Breast epithelium (tissue), 4 donors: ENCODE results near the gene KATNAL1. TPM values are rescaled to one million over a fixed set of nuclear protein-coding genes. Genes with fewer than 3 reads are reported as not detected.

Experiments used
- DNase-seq, 2 donors: peaks; one replicate each; pipeline ENCODE4 v3.0.0-alpha.2; 2019; ENCODE audit warnings: low spot score in 2 of 2
- H3K27ac ChIP-seq, 2 donors: fragments of 200-600 bp; sonication (generic) in 1 of 2; one replicate each; pipeline ENCODE4 v1.5.1; 2016 to 2019; ENCODE audit warnings: mild to moderate bottlenecking in 1 of 2
- H3K27me3 ChIP-seq, 2 donors: fragments of 200-600 bp; sonication (generic) in 1 of 2; one replicate each; pipeline versions ENCODE4 v1.5.1 to v1.6.0; 2017 to 2019; ENCODE audit warnings: control low read depth in 1 of 2, mild to moderate bottlenecking in 1 of 2
- H3K36me3 ChIP-seq: fragments of 200-600 bp; one replicate; pipeline ENCODE4 v1.5.1; 2019
- H3K4me1 ChIP-seq, 2 donors: fragments of 200-600 bp; sonication (generic); one replicate each; pipeline ENCODE4 v1.5.1; 2016 to 2019; ENCODE audit warnings: control low read depth in 1 of 2
- H3K4me3 ChIP-seq, 3 donors: fragments of 200-600 bp; sonication (generic); 1 replicate in 2 of 3; 2 replicates in 1 of 3; pipeline ENCODE4 v1.5.1; 2016 to 2019; ENCODE audit warnings: mild to moderate bottlenecking in 3 of 3, moderate library complexity in 2 of 3
- H3K9me3 ChIP-seq, 2 donors: fragments of 200-600 bp; sonication (generic) in 1 of 2; one replicate each; pipeline ENCODE4 v1.5.1; 2016 to 2019; ENCODE audit warnings: control low read depth in 1 of 2
- POLR2A ChIP-seq: fragments of 450-650 bp; IDR thresholded peaks from one replicate; pipeline ENCODE4 v1.6.1; 2016; ENCODE audit warnings: antibody characterized with exemption, mild to moderate bottlenecking, moderate library complexity
- POLR2AphosphoS5 ChIP-seq, 3 donors: sonication (generic); formaldehyde crosslinking; IDR thresholded peaks; one replicate each; pipeline ENCODE4 v1.6.1; 2017; ENCODE audit warnings: antibody characterized with exemption in 3 of 3
- intact Hi-C: fragments of 100-400 bp; cut with DNase I; formaldehyde crosslinking; loops from one replicate; pipeline ENCODE4 v1.15.1; 2023; ENCODE audit warnings: low total_unique reads
- total RNA-seq, 3 donors: library from RNA; depleted of rRNA; stranded (reverse); fragments of >200 nt; gene quantifications; one replicate each; pipeline ENCODE4 v1.1.0, GENCODE V29; 2016
- TF ChIP-seq, protein P1 (sequence below), 3 donors: fragments of 450-650 bp; IDR thresholded peaks; one replicate each; pipeline ENCODE4 v1.5.1; 2016 to 2017; ENCODE audit warnings: antibody characterized with exemption in 3 of 3, mild to moderate bottlenecking in 3 of 3, moderate library complexity in 3 of 3

KATNAL1 gene
- total RNA-seq, 3 donors from 2014 or later: 14.6 to 23.8 (median 17.0) TPM

DNA sequence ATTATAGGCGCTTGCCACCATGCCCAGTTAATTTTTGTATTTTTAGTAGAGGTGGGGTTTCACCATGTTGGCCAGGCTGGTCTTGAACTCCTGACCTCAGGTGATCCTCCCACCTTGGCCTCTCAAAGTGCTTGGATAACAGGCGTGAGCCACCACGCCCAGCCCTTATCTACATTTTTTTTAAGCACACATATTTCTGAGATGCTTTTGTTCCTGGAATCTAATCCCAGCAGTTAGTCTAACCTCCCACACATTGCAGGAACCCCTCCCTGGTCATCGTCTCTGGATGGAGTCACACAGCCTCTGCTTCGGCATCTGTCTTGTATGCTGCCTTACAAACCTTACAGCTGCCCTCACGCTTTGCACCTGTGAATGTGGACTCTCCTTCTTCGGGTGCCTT, 15.1 kb upstream of the KATNAL1 start:
- no peaks in the 10 kb centered on the region for H3K36me3 ChIP-seq
- H3K4me3 ChIP-seq: no peak overlapping the region
- H3K27ac ChIP-seq: no peak overlapping the region
- intact Hi-C loops: no loop called here
- no peak for TF ChIP-seq POLR2A
- TF ChIP-seq POLR2AphosphoS5 (IDR thresholded peaks at IDR 0.05): no peak
- TF ChIP-seq, protein P1, sequence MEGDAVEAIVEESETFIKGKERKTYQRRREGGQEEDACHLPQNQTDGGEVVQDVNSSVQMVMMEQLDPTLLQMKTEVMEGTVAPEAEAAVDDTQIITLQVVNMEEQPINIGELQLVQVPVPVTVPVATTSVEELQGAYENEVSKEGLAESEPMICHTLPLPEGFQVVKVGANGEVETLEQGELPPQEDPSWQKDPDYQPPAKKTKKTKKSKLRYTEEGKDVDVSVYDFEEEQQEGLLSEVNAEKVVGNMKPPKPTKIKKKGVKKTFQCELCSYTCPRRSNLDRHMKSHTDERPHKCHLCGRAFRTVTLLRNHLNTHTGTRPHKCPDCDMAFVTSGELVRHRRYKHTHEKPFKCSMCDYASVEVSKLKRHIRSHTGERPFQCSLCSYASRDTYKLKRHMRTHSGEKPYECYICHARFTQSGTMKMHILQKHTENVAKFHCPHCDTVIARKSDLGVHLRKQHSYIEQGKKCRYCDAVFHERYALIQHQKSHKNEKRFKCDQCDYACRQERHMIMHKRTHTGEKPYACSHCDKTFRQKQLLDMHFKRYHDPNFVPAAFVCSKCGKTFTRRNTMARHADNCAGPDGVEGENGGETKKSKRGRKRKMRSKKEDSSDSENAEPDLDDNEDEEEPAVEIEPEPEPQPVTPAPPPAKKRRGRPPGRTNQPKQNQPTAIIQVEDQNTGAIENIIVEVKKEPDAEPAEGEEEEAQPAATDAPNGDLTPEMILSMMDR (IDR thresholded peaks at IDR 0.05): no peak
- no peaks in the 10 kb centered on the region for H3K9me3 ChIP-seq
- H3K4me1 ChIP-seq: peaks cover 0 to 4% of the 10 kb centered on the region in 2 donors
- no peak for DNase-seq
- no peaks in the 10 kb centered on the region for H3K27me3 ChIP-seq

DNA sequence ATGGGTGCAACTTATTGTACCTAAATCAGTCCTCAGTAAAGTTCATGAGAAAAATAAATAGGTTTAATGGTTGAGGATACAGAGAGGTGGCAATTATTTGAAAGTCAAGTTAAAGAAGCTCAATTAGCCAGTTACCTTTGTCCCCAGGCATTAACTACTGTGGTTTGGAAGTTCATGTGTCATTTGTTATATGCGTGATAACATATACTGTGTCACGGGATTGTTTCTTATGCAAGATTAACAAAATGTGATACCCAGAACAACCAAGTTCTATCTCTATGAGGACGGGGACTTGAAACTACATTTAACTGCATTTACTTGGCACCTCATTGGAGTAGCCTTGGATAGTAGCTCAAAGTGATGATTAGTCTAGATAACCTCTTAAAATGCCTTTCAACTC, 13.9 kb upstream of the KATNAL1 start:
- H3K27me3 ChIP-seq: no peaks in the 10 kb centered on the region
- no peak for DNase-seq
- TF ChIP-seq POLR2AphosphoS5 (IDR thresholded peaks at IDR 0.05) (no peak), POLR2A (no peak)
- TF ChIP-seq, protein P1 (IDR thresholded peaks at IDR 0.05): no peak
- no peak overlapping the region for H3K4me3 ChIP-seq
- no peak overlapping the region for H3K27ac ChIP-seq
- H3K4me1 ChIP-seq: peaks cover 0 to 4% of the 10 kb centered on the region in 2 donors
- H3K36me3 ChIP-seq: no peaks in the 10 kb centered on the region
- intact Hi-C loops: no loop called here
- no peaks in the 10 kb centered on the region for H3K9me3 ChIP-seq

DNA sequence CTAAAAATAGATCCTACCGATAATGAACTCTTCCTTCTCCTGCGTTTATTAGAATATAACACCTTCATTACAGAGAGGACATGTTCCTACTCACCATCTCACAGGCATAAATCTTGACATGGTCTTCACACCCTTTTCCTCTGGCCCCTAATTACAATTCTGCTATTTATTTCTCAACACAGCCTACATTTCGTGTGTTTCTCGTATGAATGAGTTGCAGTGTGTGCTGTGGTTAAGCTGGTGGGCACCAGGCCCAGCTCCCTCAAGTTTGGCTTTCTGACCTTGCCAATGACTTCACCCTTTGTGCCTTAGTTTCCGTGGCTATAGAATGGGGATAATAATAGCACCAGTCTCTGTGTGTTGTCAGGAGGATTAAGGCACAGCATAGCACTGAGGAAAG, 12.3 kb upstream of the KATNAL1 start:
- TF ChIP-seq POLR2AphosphoS5 (IDR thresholded peaks at IDR 0.05) (no peak), POLR2A (no peak)
- TF ChIP-seq, protein P1 (IDR thresholded peaks at IDR 0.05): no peak
- no peaks in the 10 kb centered on the region for H3K27me3 ChIP-seq
- intact Hi-C loops: no loop called here
- no peaks in the 10 kb centered on the region for H3K36me3 ChIP-seq
- no peak overlapping the region for H3K27ac ChIP-seq
- H3K9me3 ChIP-seq: no peaks in the 10 kb centered on the region
- no peak for DNase-seq
- peaks cover 0 to 4% of the 10 kb centered on the region in 2 donors for H3K4me1 ChIP-seq
- no peak overlapping the region for H3K4me3 ChIP-seq

DNA sequence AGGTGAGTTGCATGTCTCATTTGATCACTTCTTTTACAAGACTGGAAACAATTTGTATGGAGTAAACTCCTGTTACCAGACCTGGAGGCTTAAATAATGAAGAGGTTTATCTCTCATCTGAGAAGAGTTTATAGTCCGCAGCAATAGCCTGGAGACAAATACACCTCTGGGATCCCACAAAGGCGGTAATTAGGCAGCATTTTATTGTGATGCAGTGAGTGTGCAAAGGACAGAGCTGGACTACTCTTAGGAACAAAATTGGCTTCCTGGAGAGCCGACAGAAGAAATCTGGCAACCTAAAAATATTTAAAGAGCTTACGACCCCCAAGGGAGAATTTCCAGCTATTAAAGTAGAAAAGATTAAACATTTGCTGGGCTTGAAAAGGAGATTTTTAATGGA, 11.8 kb upstream of the KATNAL1 start:
- Histone ChIP-seq H3K9me3 (no peaks in the 10 kb centered on the region), H3K4me1 (peaks cover 0 to 4% of the 10 kb centered on the region in 2 donors), H3K27ac (no peak overlapping the region), H3K36me3 (no peaks in the 10 kb centered on the region), H3K27me3 (no peaks in the 10 kb centered on the region), H3K4me3 (no peak overlapping the region)
- TF ChIP-seq, protein P1 (IDR thresholded peaks at IDR 0.05): no peak
- TF ChIP-seq POLR2A: no peak
- TF ChIP-seq POLR2AphosphoS5 (IDR thresholded peaks at IDR 0.05): no peak
- DNase-seq: no peak
- intact Hi-C loops: no loop called here

DNA sequence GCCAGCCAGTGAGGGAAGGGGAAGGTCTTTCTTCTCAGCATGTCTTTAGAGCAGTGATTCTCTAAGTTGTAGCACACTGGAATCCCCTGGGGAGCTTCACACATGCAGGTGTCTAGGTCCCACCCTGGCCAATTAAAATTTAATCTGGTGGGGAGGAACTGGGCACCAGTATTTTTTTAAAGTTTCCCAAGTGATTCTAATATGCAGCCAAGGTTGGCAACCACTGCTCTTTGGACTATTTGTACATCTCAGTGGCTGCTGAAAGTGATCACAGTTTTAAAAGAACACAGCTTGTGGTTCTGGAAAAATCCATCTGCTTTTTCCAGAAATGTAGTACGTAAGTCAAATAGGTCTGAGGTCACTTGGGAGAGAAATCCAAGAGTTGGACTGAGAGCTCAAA, 10.7 kb upstream of the KATNAL1 start:
- Histone ChIP-seq H3K4me3 (no peak overlapping the region), H3K27ac (no peak overlapping the region), H3K27me3 (no peaks in the 10 kb centered on the region), H3K36me3 (no peaks in the 10 kb centered on the region), H3K4me1 (peaks cover 0 to 4% of the 10 kb centered on the region in 2 donors), H3K9me3 (no peaks in the 10 kb centered on the region)
- DNase-seq: no peak
- intact Hi-C loops: no loop called here
- TF ChIP-seq, protein P1 (IDR thresholded peaks at IDR 0.05): no peak
- TF ChIP-seq POLR2AphosphoS5 (IDR thresholded peaks at IDR 0.05): no peak
- TF ChIP-seq POLR2A: no peak
